MM.1S (cell line): ENCODE results near the gene ERF.
A peak's percentile ranks its signal among the peaks of the same experiment; 100 is the strongest.

Experiments used
- DNase-seq: peaks from one replicate; pipeline ENCODE4 v3.0.0-alpha.2; 2015
- H2AFZ ChIP-seq: fragments of 300-600 bp; sonication (generic); 2 replicates; pipeline ENCODE4 v1.6.0; 2016; ENCODE audit warnings: antibody characterized with exemption, low read length
- H3F3A ChIP-seq: fragments of 300-600 bp; sonication (generic); 2 replicates; pipeline ENCODE4 v1.6.1; 2016; ENCODE audit warnings: mild to moderate bottlenecking, antibody characterized with exemption, low read length, moderate library complexity, mixed read lengths; ENCODE audit not compliant: insufficient read depth
- H3K27ac ChIP-seq: fragments of 300-600 bp; sonication (generic); 2 replicates; pipeline ENCODE4 v1.5.1; 2016; ENCODE audit warnings: mild to moderate bottlenecking, low read length
- H3K27me3 ChIP-seq: fragments of 300-600 bp; sonication (generic); replicated peaks from 2 replicates; pipeline ENCODE4 v1.6.0; 2016; ENCODE audit warnings: low read length; ENCODE audit not compliant: insufficient read depth
- H3K36me3 ChIP-seq: fragments of 300-600 bp; sonication (generic); replicated peaks from 2 replicates; pipeline ENCODE4 v1.6.1; 2016; ENCODE audit warnings: mild to moderate bottlenecking, low read length, mixed read lengths; ENCODE audit not compliant: insufficient read depth
- H3K4me1 ChIP-seq: fragments of 300-600 bp; sonication (generic); 2 replicates; pipeline ENCODE4 v1.6.1; 2016; ENCODE audit warnings: low read length, mixed read lengths
- H3K4me2 ChIP-seq: fragments of 300-600 bp; sonication (generic); 2 replicates; pipeline ENCODE4 v1.6.0; 2016; ENCODE audit warnings: low read depth, low read length
- H3K4me3 ChIP-seq: fragments of 300-600 bp; sonication (generic); 2 replicates; pipeline ENCODE4 v1.5.1; 2016; ENCODE audit warnings: low read length, mixed read lengths
- H3K79me2 ChIP-seq: fragments of 300-600 bp; sonication (generic); 2 replicates; pipeline ENCODE4 v1.6.1; 2016; ENCODE audit warnings: mixed run types, low read length, mixed read lengths
- H3K9ac ChIP-seq: fragments of 300-600 bp; sonication (generic); 2 replicates; pipeline ENCODE4 v1.6.1; 2016; ENCODE audit warnings: low read length, mixed read lengths
- H3K9me2 ChIP-seq: fragments of 300-600 bp; sonication (generic); replicated peaks from 2 replicates; pipeline ENCODE4 v1.6.1; 2016; ENCODE audit warnings: mild to moderate bottlenecking, low read length, mixed read lengths; ENCODE audit not compliant: insufficient read depth
- H3K9me3 ChIP-seq: fragments of 300-600 bp; sonication (generic); replicated peaks from 2 replicates; pipeline ENCODE4 v1.6.1; 2016; ENCODE audit warnings: mild to moderate bottlenecking, low read length, mixed read lengths; ENCODE audit not compliant: insufficient read depth
- H4K20me1 ChIP-seq: fragments of 300-600 bp; sonication (generic); 2 replicates; pipeline ENCODE4 v1.6.1; 2016; ENCODE audit warnings: mild to moderate bottlenecking, low read length, moderate library complexity, mixed read lengths; ENCODE audit not compliant: insufficient read depth
- CTCF ChIP-seq: fragments of 300-600 bp; sonication (generic); IDR thresholded peaks from 2 replicates; pipeline ENCODE4 v1.5.1; 2016; ENCODE audit warnings: antibody characterized with exemption, low read length, mixed read lengths
- EZH2 ChIP-seq: fragments of 300-600 bp; sonication (generic); optimal IDR thresholded peaks from 2 replicates; pipeline ENCODE3; 2017; ENCODE audit warnings: low read depth, mild to moderate bottlenecking, antibody characterized with exemption, low read length, mixed read lengths
- EZH2phosphoT487 ChIP-seq: fragments of 300-600 bp; sonication (generic); IDR thresholded peaks from 2 replicates; pipeline ENCODE4 v1.6.1; 2018; ENCODE audit warnings: antibody characterized with exemption, low read length

ERF gene

DNA sequence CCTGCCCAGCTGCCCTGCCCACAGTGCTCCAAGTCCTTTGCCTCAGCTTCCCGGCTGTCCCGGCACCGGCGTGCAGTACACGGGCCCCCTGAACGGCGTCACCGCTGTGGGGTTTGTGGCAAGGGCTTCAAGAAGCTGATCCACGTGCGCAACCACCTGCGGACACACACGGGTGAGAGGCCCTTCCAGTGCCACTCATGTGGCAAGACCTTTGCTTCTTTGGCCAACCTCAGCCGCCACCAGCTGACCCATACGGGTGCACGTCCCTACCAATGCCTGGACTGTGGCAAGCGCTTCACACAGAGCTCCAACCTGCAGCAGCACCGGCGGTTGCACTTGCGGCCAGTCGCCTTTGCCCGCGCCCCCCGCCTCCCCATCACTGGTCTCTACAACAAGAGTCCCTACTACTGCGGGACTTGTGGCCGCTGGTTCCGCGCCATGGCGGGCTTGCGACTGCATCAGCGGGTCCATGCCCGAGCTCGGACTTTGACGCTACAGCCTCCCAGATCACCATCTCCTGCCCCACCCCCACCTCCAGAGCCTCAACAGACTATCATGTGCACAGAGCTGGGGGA is 29.1 kb downstream of the ERF start:
- Histone ChIP-seq H3K9me3 (no peaks in the 10 kb centered on the region), H3K79me2 (peaks cover 72% of the 10 kb centered on the region), H2AFZ (no peak overlapping the region), H4K20me1 (no peaks in the 10 kb centered on the region), H3K4me1 (no peaks in the 10 kb centered on the region), H3K27me3 (no peaks in the 10 kb centered on the region), H3K4me3 (no peak overlapping the region), H3K36me3 (no peaks in the 10 kb centered on the region; the same call in 1 of the 2 replicates), H3K27ac (no peak overlapping the region), H3K4me2 (no peak overlapping the region), H3F3A (no peaks in the 10 kb centered on the region), H3K9me2 (no peaks in the 10 kb centered on the region), H3K9ac (no peak overlapping the region)
- no peak for TF ChIP-seq EZH2phosphoT487
- TF ChIP-seq EZH2 = no peak
- no peak for TF ChIP-seq CTCF
- no peak for DNase-seq

GRCh38 chr19:42224940-42225717 is 29.8 kb downstream of the ERF start:
- H3K36me3 ChIP-seq = no peaks in the 10 kb centered on the region; the same call in 1 of the 2 replicates
- H3K4me3 ChIP-seq = no peak overlapping the region
- H3K27me3 ChIP-seq = no peaks in the 10 kb centered on the region
- H2AFZ ChIP-seq = no peak overlapping the region
- peaks cover 75% of the 10 kb centered on the region for H3K79me2 ChIP-seq
- no peaks in the 10 kb centered on the region for H3F3A ChIP-seq
- no peaks in the 10 kb centered on the region for H4K20me1 ChIP-seq
- no peak overlapping the region for H3K27ac ChIP-seq
- H3K9me2 ChIP-seq = no peaks in the 10 kb centered on the region
- no peak overlapping the region for H3K4me2 ChIP-seq
- no peak overlapping the region for H3K9ac ChIP-seq
- no peak for DNase-seq
- no peaks in the 10 kb centered on the region for H3K9me3 ChIP-seq
- TF ChIP-seq CTCF (no peak), EZH2phosphoT487 (no peak), EZH2 (no peak)
- H3K4me1 ChIP-seq = no peaks in the 10 kb centered on the region

- H3F3A ChIP-seq = peaks cover 6% of the 10 kb centered on the region
- peaks cover 72% of the 10 kb centered on the region for H3K79me2 ChIP-seq
- no peak for DNase-seq
- H3K27me3 ChIP-seq = no peaks in the 10 kb centered on the region
- H4K20me1 ChIP-seq = peaks cover 6% of the 10 kb centered on the region; the same call in 1 of the 2 replicates
- peak overlapping the region; percentile 84 for H3K4me2 ChIP-seq
- peak overlapping the region; percentile 85 for H3K9ac ChIP-seq
- no peaks in the 10 kb centered on the region; the same call in 1 of the 2 replicates for H3K36me3 ChIP-seq
- no peak for TF ChIP-seq EZH2
- TF ChIP-seq CTCF = no peak
- TF ChIP-seq EZH2phosphoT487 = no peak
- H3K4me3 ChIP-seq = peak overlapping the region; percentile 93
- peaks cover 11% of the 10 kb centered on the region for H3K4me1 ChIP-seq
- H3K27ac ChIP-seq = no peak overlapping the region
- no peaks in the 10 kb centered on the region for H3K9me2 ChIP-seq
- H3K9me3 ChIP-seq = no peaks in the 10 kb centered on the region
- peak overlapping the region; percentile 75 for H2AFZ ChIP-seq
These were observed 34.2 kb downstream of the ERF start for GRCh38 chr19:42220751-42221097.
